ENCODE results near the gene SRPK3. TPM values are rescaled to one million over a fixed set of nuclear protein-coding genes. Genes with fewer than 3 reads are reported as not detected.

SRPK3 gene
- total and polyA plus RNA-seq, 2 donors from 2014 or later = 0.58 to 1.1 TPM

GRCh38 chrX:153732401-153732800 lies 48.4 kb upstream of the SRPK3 start:
- Histone ChIP-seq H3K9ac (ENCODE audit: low read length in 3 of 3) (no peak overlapping the region), H3K27me3 (ENCODE audit: control insufficient read depth, insufficient read depth, low read length) (no peaks in the 10 kb centered on the region), H3K4me1 (ENCODE audit: control insufficient read depth in 2 of 3, insufficient read depth in 2 of 3, low read depth in 1 of 3, low read length in 3 of 3) (peaks cover 0 to 6% (median 4%) of the 10 kb centered on the region in 3 donors), H3K4me3 (ENCODE audit: low read length in 3 of 3) (no peak overlapping the region), H3K9me3 (ENCODE audit: control insufficient read depth in 2 of 3, insufficient read depth in 1 of 3, low read length in 3 of 3) (no peaks in the 10 kb centered on the region), H3K36me3 (ENCODE audit: control insufficient read depth in 2 of 3, insufficient read depth in 3 of 3, low read length in 3 of 3) (peaks cover 0 to 2% (median 0%) of the 10 kb centered on the region in 3 donors), H3K27ac (ENCODE audit: low read depth in 2 of 2, low read length in 2 of 2) (no peak overlapping the region)
- peak in 1 of 5 donors; percentile 37 for DNase-seq
- FAIRE-seq = no peak
- intact Hi-C loops (cut with DNase I) = no loop called here
- no peak for TF ChIP-seq CTCF (IDR thresholded peaks at IDR 0.05; ENCODE audit: borderline replicate concordance, extremely low read depth, insufficient read depth)

- H3K9ac ChIP-seq (ENCODE audit: low read length in 3 of 3) = no peak overlapping the region
- H3K4me1 ChIP-seq (ENCODE audit: control insufficient read depth in 2 of 3, insufficient read depth in 2 of 3, low read depth in 1 of 3, low read length in 3 of 3) = no peaks in the 10 kb centered on the region
- H3K27ac ChIP-seq (ENCODE audit: low read depth in 2 of 2, low read length in 2 of 2) = no peak overlapping the region
- H3K9me3 ChIP-seq (ENCODE audit: control insufficient read depth in 2 of 3, insufficient read depth in 1 of 3, low read length in 3 of 3) = no peaks in the 10 kb centered on the region
- FAIRE-seq = no peak
- no peak overlapping the region for H3K4me3 ChIP-seq (ENCODE audit: low read length in 3 of 3)
- TF ChIP-seq CTCF (IDR thresholded peaks at IDR 0.05; ENCODE audit: borderline replicate concordance, extremely low read depth, insufficient read depth) = no peak
- DNase-seq = no peak
- peaks cover 0 to 2% (median 0%) of the 10 kb centered on the region in 3 donors for H3K36me3 ChIP-seq (ENCODE audit: control insufficient read depth in 2 of 3, insufficient read depth in 3 of 3, low read length in 3 of 3)
- no peaks in the 10 kb centered on the region for H3K27me3 ChIP-seq (ENCODE audit: control insufficient read depth, insufficient read depth, low read length)
- intact Hi-C loops (cut with DNase I) = no loop called here
Measured at GRCh38 chrX:153733651-153734240, 47.1 kb upstream of the SRPK3 start.

GRCh38 chrX:153734871-153735270 lies 46.0 kb upstream of the SRPK3 start:
- no peak for TF ChIP-seq CTCF (IDR thresholded peaks at IDR 0.05; ENCODE audit: borderline replicate concordance, extremely low read depth, insufficient read depth)
- intact Hi-C loops (cut with DNase I) = no loop called here

GRCh38 chrX:153735274-153735673 lies 45.6 kb upstream of the SRPK3 start:
- no peaks in the 10 kb centered on the region for H3K9me3 ChIP-seq (ENCODE audit: control insufficient read depth in 2 of 3, insufficient read depth in 1 of 3, low read length in 3 of 3)
- peaks cover 0 to 2% (median 0%) of the 10 kb centered on the region in 3 donors for H3K36me3 ChIP-seq (ENCODE audit: control insufficient read depth in 2 of 3, insufficient read depth in 3 of 3, low read length in 3 of 3)
- H3K4me1 ChIP-seq (ENCODE audit: control insufficient read depth in 2 of 3, insufficient read depth in 2 of 3, low read depth in 1 of 3, low read length in 3 of 3) = no peaks in the 10 kb centered on the region
- intact Hi-C loops (cut with DNase I) = no loop called here
- no peak overlapping the region for H3K9ac ChIP-seq (ENCODE audit: low read length in 3 of 3)
- no peak overlapping the region for H3K4me3 ChIP-seq (ENCODE audit: low read length in 3 of 3)
- FAIRE-seq = no peak
- DNase-seq = no peak
- no peaks in the 10 kb centered on the region for H3K27me3 ChIP-seq (ENCODE audit: control insufficient read depth, insufficient read depth, low read length)
- TF ChIP-seq CTCF (IDR thresholded peaks at IDR 0.05; ENCODE audit: borderline replicate concordance, extremely low read depth, insufficient read depth) = no peak
- no peak overlapping the region for H3K27ac ChIP-seq (ENCODE audit: low read depth in 2 of 2, low read length in 2 of 2)

More at GRCh38 chrX:153734871-153735270, 46.0 kb upstream of the SRPK3 start:
- H3K9me3 ChIP-seq (ENCODE audit: control insufficient read depth in 2 of 3, insufficient read depth in 1 of 3, low read length in 3 of 3) = no peaks in the 10 kb centered on the region
- no peak overlapping the region for H3K27ac ChIP-seq (ENCODE audit: low read depth in 2 of 2, low read length in 2 of 2)
- no peak for FAIRE-seq
- no peaks in the 10 kb centered on the region for H3K27me3 ChIP-seq (ENCODE audit: control insufficient read depth, insufficient read depth, low read length)
- no peaks in the 10 kb centered on the region for H3K4me1 ChIP-seq (ENCODE audit: control insufficient read depth in 2 of 3, insufficient read depth in 2 of 3, low read depth in 1 of 3, low read length in 3 of 3)
- H3K9ac ChIP-seq (ENCODE audit: low read length in 3 of 3) = no peak overlapping the region
- no peak overlapping the region for H3K4me3 ChIP-seq (ENCODE audit: low read length in 3 of 3)
- no peak for DNase-seq
- H3K36me3 ChIP-seq (ENCODE audit: control insufficient read depth in 2 of 3, insufficient read depth in 3 of 3, low read length in 3 of 3) = peaks cover 0 to 2% (median 0%) of the 10 kb centered on the region in 3 donors

Data from kidney (tissue), 14 donors.